ENCODE data around the gene CASQ1.

The CASQ1 gene

DNA sequence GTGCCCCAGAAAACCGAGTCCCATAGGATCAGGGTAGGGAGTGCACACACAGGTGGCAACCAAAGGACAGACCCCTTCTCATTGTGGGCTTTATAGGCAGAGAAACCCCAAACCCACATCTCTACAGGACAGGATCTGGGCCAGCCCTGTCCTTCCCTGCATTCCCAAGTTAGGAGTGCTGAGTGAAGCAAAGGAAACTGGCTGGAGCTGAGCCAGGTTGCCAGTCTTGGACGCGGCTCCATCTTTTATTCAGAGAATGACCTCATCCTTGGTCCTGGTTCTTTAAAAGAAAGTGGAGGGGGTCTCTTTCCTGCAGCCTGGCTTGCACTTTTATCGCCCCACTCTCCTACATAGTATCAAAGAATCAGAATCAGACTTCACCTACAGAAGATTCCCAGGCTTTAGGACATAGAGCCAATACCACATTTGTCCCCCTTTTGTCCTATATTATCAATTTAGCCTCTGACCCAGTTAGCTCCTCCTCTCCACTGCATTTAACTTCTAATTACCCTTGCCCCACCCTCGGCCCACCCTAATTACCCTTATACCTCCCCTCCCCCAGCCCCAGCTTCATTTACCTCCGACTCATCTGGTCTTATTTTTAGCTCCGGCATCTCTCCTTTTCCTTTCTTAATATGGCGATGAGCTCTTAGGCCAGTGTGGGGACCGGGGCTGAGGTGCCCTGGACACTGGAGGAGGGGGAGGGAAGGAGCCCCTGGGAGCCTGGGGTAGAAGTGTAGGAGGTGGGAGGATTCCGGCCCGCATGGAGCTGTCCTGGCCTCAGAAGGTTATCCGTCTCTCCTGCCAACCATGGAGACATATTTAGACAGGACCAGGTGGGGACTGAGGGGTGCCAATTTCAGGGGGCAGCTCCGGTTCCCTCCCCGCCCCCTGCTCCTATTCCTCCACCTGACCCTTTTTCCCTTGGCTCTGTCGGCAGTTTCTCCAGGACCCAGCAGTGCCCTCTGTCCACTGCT is at the start of gene CASQ1:
CASQ1 (plus strand) TSS at position 927 of the 977 bp plus-strand sequence. CDS start 177 bp downstream, outside the sequence.
- no peak within 1 kb of the TSS for H3K4me3 ChIP-seq (ENCODE audit: low read length)
- peak; percentile 32 for DNase-seq (ENCODE audit: low read depth)
- TF ChIP-seq CTCF (IDR thresholded peaks at IDR 0.05; ENCODE audit: insufficient read depth, low read depth, low read length, missing control alignments), result no peak

- no peak overlapping the region for H3K4me3 ChIP-seq (ENCODE audit: low read length)
- TF ChIP-seq CTCF (IDR thresholded peaks at IDR 0.05; ENCODE audit: insufficient read depth, low read depth, low read length, missing control alignments), result no peak
- DNase-seq (ENCODE audit: low read depth), result no peak
Observed at GRCh38 chr1:160143695-160144094, 46.7 kb upstream of the CASQ1 start.

- H3K4me3 ChIP-seq (ENCODE audit: low read length), result no peak overlapping the region
- DNase-seq (ENCODE audit: low read depth), result no peak
- TF ChIP-seq CTCF (IDR thresholded peaks at IDR 0.05; ENCODE audit: insufficient read depth, low read depth, low read length, missing control alignments), result no peak
Observed at GRCh38 chr1:160144921-160145320, 45.5 kb upstream of the CASQ1 start.

- TF ChIP-seq CTCF (IDR thresholded peaks at IDR 0.05; ENCODE audit: insufficient read depth, low read depth, low read length, missing control alignments), result no peak
- DNase-seq (ENCODE audit: low read depth), result no peak
- H3K4me3 ChIP-seq (ENCODE audit: low read length), result no peak overlapping the region
Observed at GRCh38 chr1:160146107-160146506, 44.3 kb upstream of the CASQ1 start.

DNA sequence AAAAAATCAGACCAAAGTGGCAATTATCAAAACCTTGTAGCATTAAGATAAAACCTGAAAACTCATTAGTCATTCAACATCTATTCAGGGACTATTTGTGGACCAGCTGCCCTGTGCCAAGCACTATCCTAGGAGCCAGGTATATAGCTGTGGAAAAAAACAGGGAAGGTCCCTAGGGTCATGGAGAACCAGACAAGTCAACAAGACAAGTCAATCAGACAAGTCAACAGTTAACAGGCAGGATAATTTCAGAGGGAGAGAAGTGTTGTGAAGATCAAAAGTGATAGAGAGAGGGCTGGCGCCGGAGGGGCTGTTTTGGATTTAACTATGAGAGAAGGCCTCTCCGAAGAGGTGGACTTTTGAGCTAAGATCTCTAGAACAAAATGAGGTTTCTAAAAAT is 42.3 kb upstream of the CASQ1 start:
- no peak overlapping the region for H3K4me3 ChIP-seq (ENCODE audit: low read length)
- no peak for TF ChIP-seq CTCF (IDR thresholded peaks at IDR 0.05; ENCODE audit: insufficient read depth, low read depth, low read length, missing control alignments)

GRCh38 chr1:160149233-160149632 is 41.1 kb upstream of the CASQ1 start:
- DNase-seq (ENCODE audit: low read depth), result peak; percentile 20
- no peak overlapping the region for H3K4me3 ChIP-seq (ENCODE audit: low read length)
- TF ChIP-seq CTCF (IDR thresholded peaks at IDR 0.05; ENCODE audit: insufficient read depth, low read depth, low read length, missing control alignments), result no peak

More for the DNA sequence above, 42.3 kb upstream of the CASQ1 start:
- DNase-seq (ENCODE audit: low read depth), result no peak

Data from epithelial cell of esophagus (primary cell).